Measurements from ENCODE around the gene NTMT2.

The NTMT2 gene

DNA sequence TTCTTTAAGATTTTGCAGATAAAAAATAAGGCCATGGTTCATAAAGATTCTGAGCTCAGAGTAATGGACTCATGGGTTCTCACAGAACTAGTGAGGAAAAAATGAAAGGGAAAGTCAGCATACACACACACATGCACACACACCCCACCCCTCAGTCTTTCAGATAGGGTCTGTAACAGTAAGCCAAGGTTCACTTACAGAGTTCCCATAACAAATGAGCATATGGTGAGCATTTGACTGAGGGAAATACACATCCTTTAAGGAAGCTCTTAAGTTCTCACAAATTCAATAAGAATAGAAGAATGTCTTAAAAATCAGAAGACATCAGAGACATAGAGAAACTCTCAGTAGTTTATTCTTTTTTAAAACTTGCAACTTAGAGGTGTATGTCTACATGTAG, 57.9 kb downstream of the NTMT2 start:
- DNase-seq (ENCODE audit: low read depth, low spot score), result no peak
- no peak overlapping the region for H3K27ac ChIP-seq

DNA sequence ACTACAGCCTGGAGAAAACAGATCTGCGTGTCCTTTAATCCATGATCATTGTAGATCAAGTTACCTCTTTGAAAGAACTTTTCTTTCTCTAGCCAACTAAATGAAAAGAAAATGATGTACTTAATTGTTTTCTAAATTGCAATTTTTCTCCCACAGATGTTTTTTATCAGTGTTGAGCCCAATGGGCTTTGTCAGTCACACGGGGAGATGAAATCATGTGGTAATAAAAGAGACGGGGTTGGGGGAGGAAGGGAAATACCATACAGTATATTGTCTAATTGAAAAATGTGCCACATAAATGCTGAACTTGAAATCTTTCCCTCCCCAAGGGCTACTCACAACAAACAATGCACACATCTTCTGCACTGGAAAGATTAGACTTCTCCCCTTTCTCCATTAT, 58.4 kb downstream of the NTMT2 start:
- H3K27ac ChIP-seq, result no peak overlapping the region
- no peak for DNase-seq (ENCODE audit: low read depth, low spot score)

DNA sequence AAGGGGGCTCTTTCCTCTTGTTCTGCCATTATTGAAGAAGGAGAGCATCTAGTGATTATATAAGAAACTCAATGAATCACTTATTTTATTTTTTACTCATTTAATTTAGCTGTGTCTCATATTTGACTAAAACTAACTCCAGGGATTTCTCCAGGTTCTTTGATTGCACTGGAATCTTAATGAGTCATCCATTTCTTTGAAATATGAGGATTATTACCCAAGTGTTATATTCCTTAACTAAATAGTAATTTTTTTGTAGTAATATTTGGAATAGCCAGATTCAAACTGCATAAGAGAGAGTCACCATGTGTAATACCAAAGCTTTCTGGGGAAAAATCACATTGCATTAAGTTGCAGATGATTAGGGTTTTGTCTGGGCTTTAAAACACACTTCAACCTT, 59.5 kb downstream of the NTMT2 start:
- no peak overlapping the region for H3K27ac ChIP-seq
- DNase-seq (ENCODE audit: low read depth, low spot score), result no peak

DNA sequence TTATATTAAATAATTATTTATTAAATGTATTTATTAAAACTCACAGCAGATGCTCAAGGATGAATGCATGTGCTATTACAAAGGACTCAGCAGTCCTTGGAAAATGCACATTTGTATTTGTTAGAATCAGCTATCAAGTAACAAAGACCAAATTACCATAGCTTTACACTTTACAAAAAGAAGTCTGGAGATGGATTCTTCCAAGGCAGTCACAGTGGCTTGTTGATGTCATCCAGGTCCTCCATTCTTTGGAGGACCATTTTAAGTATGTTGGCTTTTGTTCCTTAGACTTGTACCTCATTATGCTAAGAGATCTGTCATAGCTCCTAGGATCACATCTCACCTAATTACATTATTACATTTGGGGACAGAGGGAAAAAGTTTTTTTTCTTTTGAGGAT, 63.4 kb downstream of the NTMT2 start:
- H3K27ac ChIP-seq, result no peak overlapping the region
- no peak for DNase-seq (ENCODE audit: low read depth, low spot score)

DNA sequence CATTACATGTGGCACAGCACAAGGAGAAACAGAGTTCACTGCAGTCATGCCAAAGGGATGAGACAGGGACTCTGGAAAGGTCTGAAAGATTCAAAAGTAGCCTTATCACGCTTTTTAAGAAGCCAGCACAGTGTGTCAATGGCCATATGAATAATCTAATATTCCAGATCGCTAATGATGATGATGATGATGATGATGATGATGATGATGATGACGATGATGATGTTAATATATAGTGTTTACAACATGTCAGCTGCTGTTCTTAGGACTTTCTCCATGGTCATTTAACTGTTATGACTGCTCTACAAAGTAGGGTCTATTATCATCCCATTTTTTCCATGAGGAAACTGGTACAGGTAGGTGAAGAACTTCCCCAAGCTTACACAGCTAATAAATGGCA, 64.4 kb downstream of the NTMT2 start:
- no peak overlapping the region for H3K27ac ChIP-seq
- no peak for DNase-seq (ENCODE audit: low read depth, low spot score)

DNA sequence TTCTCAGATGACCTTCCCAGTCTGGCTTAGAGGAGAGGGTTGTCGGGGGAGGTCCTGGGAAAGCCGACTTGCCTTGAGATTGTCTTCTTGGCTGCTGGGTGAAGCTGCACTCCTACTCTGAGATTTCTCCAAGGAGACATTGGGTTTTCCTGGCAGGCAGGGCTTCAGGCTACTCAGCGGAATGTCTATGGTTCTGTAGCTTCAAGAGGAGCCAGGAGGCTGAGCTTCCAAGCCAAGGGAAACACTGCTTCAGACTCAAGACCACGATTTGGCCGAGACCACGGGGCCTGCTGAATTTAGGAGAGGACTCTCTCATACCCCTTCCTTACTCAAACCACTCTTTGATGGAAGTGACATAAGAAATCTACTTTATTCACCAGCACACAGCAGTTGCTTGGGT, 67.8 kb downstream of the NTMT2 start:
- DNase-seq (ENCODE audit: low read depth, low spot score), result no peak
- H3K27ac ChIP-seq, result no peak overlapping the region

DNA sequence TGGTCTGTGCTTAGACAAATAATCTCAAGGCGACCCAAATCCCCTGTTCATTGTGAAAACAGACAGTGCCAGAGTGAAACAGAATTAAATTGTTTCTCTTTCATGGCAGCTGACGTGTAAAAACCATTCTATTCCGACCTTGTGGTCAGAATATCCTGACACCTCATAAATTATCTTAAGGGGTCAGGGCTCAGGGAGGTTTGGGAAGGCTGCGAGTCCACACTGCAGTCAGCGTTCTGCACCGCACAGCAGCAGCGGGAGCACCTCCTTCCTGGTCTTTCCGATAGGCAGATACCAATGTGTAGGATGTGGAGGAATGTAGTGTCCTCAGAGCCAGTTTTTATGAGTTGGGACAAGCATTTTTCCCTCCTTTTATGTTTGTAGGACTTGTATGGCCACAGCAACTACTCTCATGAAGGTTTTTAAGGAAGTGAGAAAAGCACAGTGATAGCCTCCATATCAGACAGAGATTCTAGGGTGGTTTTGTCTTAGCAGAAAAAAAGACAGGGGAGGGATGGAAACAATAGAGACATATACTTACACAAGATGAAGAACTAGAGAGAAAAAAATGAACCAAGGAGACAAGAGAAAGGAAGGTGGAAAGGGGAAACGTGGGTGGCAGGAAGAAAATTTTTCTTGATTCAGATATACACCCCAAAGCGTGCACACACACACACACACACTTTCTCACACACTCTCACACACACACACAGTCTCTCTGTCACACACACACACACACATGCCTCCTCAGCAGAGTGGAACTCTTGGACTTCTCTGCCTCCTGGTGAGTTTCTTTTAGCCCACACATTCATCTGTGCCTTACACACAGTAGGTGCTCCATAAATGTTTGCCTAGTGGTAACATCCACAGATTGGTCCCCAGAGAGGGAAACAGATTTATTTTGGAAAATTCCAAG, 68.6 kb downstream of the NTMT2 start:
- no peak overlapping the region for H3K27ac ChIP-seq
- no peak for DNase-seq (ENCODE audit: low read depth, low spot score)

DNA sequence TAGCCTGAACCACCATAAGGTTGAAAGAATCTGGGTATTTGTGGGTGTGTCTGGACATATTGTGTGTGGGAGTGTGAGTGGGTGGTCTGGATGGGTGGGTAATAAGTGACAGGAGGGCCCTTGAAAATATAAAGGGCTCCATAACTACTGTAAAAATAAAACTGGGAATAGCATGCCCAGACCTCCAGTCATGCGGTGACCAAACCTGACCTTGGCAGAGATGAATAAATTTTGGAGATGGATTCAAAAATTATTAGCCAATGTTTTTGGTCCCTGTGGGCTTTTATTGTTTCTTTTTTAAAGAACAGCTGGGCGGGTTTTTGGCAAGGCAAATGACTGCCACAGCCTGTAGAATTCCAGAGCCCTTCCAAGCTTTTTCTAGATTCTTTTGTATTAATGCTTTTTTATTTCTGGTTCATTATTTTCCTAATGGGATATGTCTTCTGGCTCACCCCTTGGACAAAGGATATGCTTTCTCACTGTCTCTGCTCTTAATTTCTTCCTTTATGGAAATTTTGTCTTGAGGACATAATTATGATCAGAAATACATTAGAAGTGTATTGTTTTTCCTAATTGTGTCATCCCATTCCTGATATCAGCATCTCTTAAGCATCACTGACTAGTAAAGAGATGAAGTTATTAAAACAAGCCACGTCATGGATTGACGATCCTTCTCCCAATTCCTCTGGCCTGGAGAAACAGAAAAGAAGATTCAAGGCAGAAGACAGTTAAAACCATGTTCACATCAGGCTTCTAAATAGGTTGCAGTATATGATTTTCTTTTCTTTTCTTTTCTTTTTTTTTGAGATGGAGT, 69.5 kb downstream of the NTMT2 start:
- no peak overlapping the region for H3K27ac ChIP-seq
- no peak for DNase-seq (ENCODE audit: low read depth, low spot score)

DNA sequence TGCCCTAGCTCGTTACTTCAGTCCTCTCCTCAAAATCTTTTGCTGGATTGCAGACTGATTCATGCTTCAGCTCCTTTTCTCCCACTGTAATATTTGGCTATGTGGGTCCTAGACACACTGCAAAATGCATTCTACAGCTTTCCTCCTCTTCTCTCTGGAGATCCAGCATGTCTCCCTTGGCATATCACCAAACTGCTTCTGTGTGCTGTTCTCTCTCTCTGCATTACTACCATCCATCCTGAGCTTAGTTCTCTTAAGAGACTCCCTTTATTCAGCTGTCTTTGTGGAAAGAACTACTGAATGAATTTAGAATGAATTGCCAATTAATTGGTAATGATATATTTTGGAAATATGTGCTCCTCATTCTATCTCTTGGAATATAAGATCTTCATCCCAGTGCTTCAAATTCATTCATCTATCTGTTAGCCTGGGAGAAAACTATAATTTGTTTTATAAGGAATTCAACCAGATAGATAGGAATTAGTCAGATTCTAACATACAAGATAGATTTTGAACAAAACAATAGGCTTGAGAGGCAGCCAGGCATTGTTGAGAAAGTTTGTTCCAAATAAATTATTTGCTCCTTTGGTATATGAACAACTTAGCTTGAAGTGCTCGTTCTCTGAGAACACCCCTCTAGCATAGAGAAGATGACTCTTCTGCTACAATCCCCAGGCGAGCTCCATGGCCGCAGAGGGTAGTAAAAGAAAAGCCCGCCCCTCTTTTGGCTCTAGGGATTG, 71.9 kb downstream of the NTMT2 start:
- no peak for DNase-seq (ENCODE audit: low read depth, low spot score)
- H3K27ac ChIP-seq, result no peak overlapping the region

DNA sequence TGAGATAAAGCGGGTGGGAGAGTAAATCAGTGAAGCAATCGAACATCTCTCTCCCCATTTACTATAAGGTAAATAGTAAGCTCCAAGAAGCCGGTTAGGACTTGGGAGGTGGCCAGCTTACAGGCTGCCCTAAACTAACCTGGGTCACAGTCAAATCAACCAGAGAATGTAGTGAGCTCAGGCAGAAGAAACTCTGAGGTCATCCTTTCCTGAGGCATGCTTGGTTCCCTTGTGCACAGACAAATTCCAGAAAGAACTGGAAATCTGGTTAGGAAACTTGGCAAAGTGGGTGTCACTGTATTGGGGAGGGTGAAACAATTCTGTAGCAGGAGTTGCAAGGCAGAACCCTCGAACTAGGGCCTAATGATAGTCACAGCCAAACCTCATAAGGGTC, 72.5 kb downstream of the NTMT2 start:
- no peak overlapping the region for H3K27ac ChIP-seq
- no peak for DNase-seq (ENCODE audit: low read depth, low spot score)
